22Rv1 (cell line): ENCODE results near the gene FXYD2.

Experiments used
- CTCF ChIP-seq: fragments of 450-650 bp; IDR thresholded peaks from 2 replicates; pipeline ENCODE4 v1.5.1; 2017; ENCODE audit warnings: mild to moderate bottlenecking
- ZFX ChIP-seq: fragments of 450-650 bp; IDR thresholded peaks from 2 replicates; pipeline ENCODE4 v1.6.1; 2017; ENCODE audit warnings: antibody characterized with exemption, borderline replicate concordance

- TF ChIP-seq CTCF (no peak), ZFX (no peak)
Measured at GRCh38 chr11:117799634-117800033, 24.9 kb downstream of the FXYD2 start.
